Putamen (tissue), 1 donor: ENCODE data around the gene NFIX.

Experiments used
- DNase-seq: peaks from one replicate; pipeline ENCODE4 v3.0.0-alpha.2; 2016; ENCODE audit warnings: low spot score

NFIX gene

GRCh38 chr19:13037161-13037560, 41.9 kb downstream of the NFIX start:
- no peak for DNase-seq

GRCh38 chr19:13037731-13038130, 42.5 kb downstream of the NFIX start:
- no peak for DNase-seq

- no peak for DNase-seq
These were observed 43.3 kb downstream of the NFIX start for GRCh38 chr19:13038306-13039210.

- no peak for DNase-seq
These were observed 44.0 kb downstream of the NFIX start for GRCh38 chr19:13039211-13039789.

- no peak for DNase-seq
These were observed 45.1 kb downstream of the NFIX start for GRCh38 chr19:13040232-13040947.

GRCh38 chr19:13040948-13041292, 45.6 kb downstream of the NFIX start:
- DNase-seq: no peak

GRCh38 chr19:13042443-13043130, 47.3 kb downstream of the NFIX start:
- no peak for DNase-seq

GRCh38 chr19:13043285-13043684, 48.0 kb downstream of the NFIX start:
- DNase-seq: no peak

GRCh38 chr19:13044231-13044836, 49.1 kb downstream of the NFIX start:
- DNase-seq: no peak

- no peak for DNase-seq
These were observed 50.5 kb downstream of the NFIX start for GRCh38 chr19:13045812-13046211.

- DNase-seq: no peak
These were observed 52.1 kb downstream of the NFIX start for GRCh38 chr19:13047374-13047773.

- DNase-seq: no peak
These were observed 55.0 kb downstream of the NFIX start for GRCh38 chr19:13050274-13050673.

- DNase-seq: no peak
These were observed 56.4 kb downstream of the NFIX start for GRCh38 chr19:13051557-13052165.

- DNase-seq: no peak
These were observed 57.3 kb downstream of the NFIX start for GRCh38 chr19:13052447-13053175.

GRCh38 chr19:13053238-13053637, 58.0 kb downstream of the NFIX start:
- no peak for DNase-seq

GRCh38 chr19:13053761-13054625, 58.7 kb downstream of the NFIX start:
- no peak for DNase-seq

GRCh38 chr19:13054626-13055212, 59.4 kb downstream of the NFIX start:
- no peak for DNase-seq

- no peak for DNase-seq
These were observed 60.2 kb downstream of the NFIX start for GRCh38 chr19:13055213-13056051.
